ENCODE data around the gene BMF.
"Not testable (repeated sequence)": the region's sequence is repeated elsewhere in the genome, so short reads cannot be mapped to it uniquely, and the experiment has no call there.

BMF gene

GRCh38 chr15:40128766-40129660 is 20.3 kb upstream of the BMF start:
- no peak for DNase-seq

GRCh38 chr15:40125950-40126349 is 17.3 kb upstream of the BMF start:
- no peak for DNase-seq

GRCh38 chr15:40124807-40125285 is 16.2 kb upstream of the BMF start:
- not testable (repeated sequence) for DNase-seq

GRCh38 chr15:40124333-40124732 is 15.7 kb upstream of the BMF start:
- not testable (repeated sequence) for DNase-seq

GRCh38 chr15:40123863-40124262 is 15.2 kb upstream of the BMF start:
- not testable (repeated sequence) for DNase-seq

GRCh38 chr15:40122989-40123388 is 14.3 kb upstream of the BMF start:
- DNase-seq = not testable (repeated sequence)

GRCh38 chr15:40121911-40122638 is 13.4 kb upstream of the BMF start:
- peak; percentile 88 for DNase-seq

GRCh38 chr15:40118473-40118872 is 9.8 kb upstream of the BMF start:
- DNase-seq = peak; percentile 13

GRCh38 chr15:40115670-40116093 is 7.0 kb upstream of the BMF start:
- peak; percentile 98 for DNase-seq

- not testable (repeated sequence) for DNase-seq
These were observed 6.4 kb upstream of the BMF start for GRCh38 chr15:40115106-40115505.

- DNase-seq = no peak
These were observed 5.5 kb upstream of the BMF start for GRCh38 chr15:40114218-40114617.

- no peak for DNase-seq
These were observed 4.1 kb upstream of the BMF start for GRCh38 chr15:40112789-40113188.

GRCh38 chr15:40111888-40112287 is 3.2 kb upstream of the BMF start:
- no peak for DNase-seq

- no peak for DNase-seq
These were observed 2.3 kb upstream of the BMF start for GRCh38 chr15:40110866-40111550.

- no peak for DNase-seq
These were observed 421 bp downstream of the BMF start for GRCh38 chr15:40108061-40108854.

GRCh38 chr15:40106203-40107161 is 2.2 kb downstream of the BMF start:
- DNase-seq = peak; percentile 98

GRCh38 chr15:40105517-40106202 is 3.0 kb downstream of the BMF start:
- DNase-seq = no peak

GRCh38 chr15:40104865-40105516 is 3.7 kb downstream of the BMF start:
- peak; percentile 81 for DNase-seq

- no peak for DNase-seq
These were observed 4.3 kb downstream of the BMF start for GRCh38 chr15:40104296-40104864.

- no peak for DNase-seq
These were observed 4.8 kb downstream of the BMF start for GRCh38 chr15:40103864-40104271.

Measured in MV-4-11 (cell line).